Thyroid gland (tissue), 4 donors: ENCODE measurements around the gene VPS26A.

Source experiments
- POLR2A ChIP-seq, 2 donors: fragments of 450-650 bp; IDR thresholded peaks; one replicate each; pipeline ENCODE4 v1.6.1; 2017; ENCODE audit warnings: antibody characterized with exemption in 2 of 2, mild to moderate bottlenecking in 2 of 2, moderate library complexity in 1 of 2
- TF ChIP-seq, protein P1 (sequence below), 6 experiments: fragments of 200-600 bp in 3 of 6; fragments of 450-650 bp in 3 of 6; sonication (generic) in 3 of 6; IDR thresholded peaks; one replicate each; pipeline ENCODE4 v1.5.1; 2016 to 2019; ENCODE audit warnings: antibody characterized with exemption in 6 of 6, mild to moderate bottlenecking in 2 of 6, inconsistent platforms in 1 of 6, moderate library complexity in 1 of 6

DNA sequence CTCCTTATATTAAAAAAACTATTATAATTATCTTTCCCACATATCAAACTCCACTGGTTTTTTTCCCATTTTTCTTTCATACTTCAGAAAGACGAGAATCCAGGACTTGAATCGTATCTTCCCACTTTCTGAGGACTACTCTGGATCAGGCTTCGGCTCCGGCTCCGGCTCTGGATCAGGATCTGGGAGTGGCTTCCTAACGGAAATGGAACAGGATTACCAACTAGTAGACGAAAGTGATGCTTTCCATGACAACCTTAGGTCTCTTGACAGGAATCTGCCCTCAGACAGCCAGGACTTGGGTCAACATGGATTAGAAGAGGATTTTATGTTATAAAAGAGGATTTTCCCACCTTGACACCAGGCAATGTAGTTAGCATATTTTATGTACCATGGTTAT, 20.2 kb upstream of the VPS26A start:
- TF ChIP-seq, protein P1, sequence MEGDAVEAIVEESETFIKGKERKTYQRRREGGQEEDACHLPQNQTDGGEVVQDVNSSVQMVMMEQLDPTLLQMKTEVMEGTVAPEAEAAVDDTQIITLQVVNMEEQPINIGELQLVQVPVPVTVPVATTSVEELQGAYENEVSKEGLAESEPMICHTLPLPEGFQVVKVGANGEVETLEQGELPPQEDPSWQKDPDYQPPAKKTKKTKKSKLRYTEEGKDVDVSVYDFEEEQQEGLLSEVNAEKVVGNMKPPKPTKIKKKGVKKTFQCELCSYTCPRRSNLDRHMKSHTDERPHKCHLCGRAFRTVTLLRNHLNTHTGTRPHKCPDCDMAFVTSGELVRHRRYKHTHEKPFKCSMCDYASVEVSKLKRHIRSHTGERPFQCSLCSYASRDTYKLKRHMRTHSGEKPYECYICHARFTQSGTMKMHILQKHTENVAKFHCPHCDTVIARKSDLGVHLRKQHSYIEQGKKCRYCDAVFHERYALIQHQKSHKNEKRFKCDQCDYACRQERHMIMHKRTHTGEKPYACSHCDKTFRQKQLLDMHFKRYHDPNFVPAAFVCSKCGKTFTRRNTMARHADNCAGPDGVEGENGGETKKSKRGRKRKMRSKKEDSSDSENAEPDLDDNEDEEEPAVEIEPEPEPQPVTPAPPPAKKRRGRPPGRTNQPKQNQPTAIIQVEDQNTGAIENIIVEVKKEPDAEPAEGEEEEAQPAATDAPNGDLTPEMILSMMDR (IDR thresholded peaks at IDR 0.05): no peak
- no peak for TF ChIP-seq POLR2A (IDR thresholded peaks at IDR 0.05)
